ENCODE results near the gene PRKCE. TPM values are rescaled to one million over a fixed set of nuclear protein-coding genes. Genes with fewer than 3 reads are reported as not detected.

The PRKCE gene
- total and polyA plus RNA-seq, 2 experiments from 2014 or later = 0.94 to 1.2 TPM

DNA sequence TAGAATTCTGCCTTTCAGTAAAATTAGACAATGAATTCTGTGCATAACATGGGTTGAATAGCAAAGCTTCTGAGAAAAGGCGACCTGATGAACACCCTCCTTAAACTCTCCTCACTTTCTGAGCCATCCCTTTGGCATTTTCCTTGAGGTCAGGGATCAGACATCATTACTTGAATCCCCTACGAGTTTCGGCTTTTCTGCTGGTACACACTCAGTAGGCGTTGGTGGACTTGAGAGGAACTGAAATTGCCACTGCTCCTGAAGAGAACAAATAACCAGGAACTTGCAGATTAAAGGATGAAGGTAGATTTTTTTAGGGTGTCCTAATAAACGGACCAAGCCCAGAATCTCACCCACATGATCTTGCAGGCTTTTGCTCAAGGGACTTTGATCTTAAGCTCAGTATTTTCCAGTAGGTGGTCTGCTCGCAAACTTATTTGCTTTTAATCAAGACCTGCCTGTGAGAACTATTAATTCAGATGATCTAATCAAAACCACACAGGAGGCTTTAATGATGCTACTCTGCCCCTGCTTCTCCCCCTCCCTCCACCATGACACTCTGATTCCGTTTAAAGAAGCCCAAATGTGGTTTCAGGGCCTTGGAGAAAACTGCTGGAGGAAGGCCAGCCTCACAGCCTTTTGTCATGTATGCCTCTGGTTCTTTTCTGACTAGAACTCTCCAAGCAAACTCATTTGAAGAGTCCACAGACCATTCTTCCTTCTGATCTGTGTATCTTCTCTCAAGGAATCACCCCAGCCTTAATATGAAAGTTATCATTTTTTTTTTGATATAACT is 124.9 kb downstream of the PRKCE start:
- Histone ChIP-seq H4K20me1 (replicated peaks; ENCODE audit: insufficient read depth) (no peaks in the 10 kb centered on the region), H3K4me1 (ENCODE audit: insufficient read depth) (no peaks in the 10 kb centered on the region), H3K27me3 (ENCODE audit: insufficient read depth) (no peaks in the 10 kb centered on the region), H3K79me2 (replicated peaks; ENCODE audit: insufficient read depth) (no peaks in the 10 kb centered on the region), H3K27ac (ENCODE audit: low read depth) (no peak overlapping the region), H3F3A (replicated peaks; ENCODE audit: low read depth) (no peaks in the 10 kb centered on the region), H3K36me3 (ENCODE audit: insufficient read depth) (no peaks in the 10 kb centered on the region), H3K4me3 (no peak overlapping the region), H2AFZ (no peak overlapping the region), H3K9me2 (ENCODE audit: insufficient read depth) (no peaks in the 10 kb centered on the region), H3K4me2 (no peak overlapping the region)
- Mint-ChIP-seq H3K36me3 (ENCODE audit: low read depth) (no peaks in the 10 kb centered on the region), H3K4me3 (no peak overlapping the region), H3K27me3 (ENCODE audit: insufficient read depth, low read depth, poor library complexity) (peaks cover 7% of the 10 kb centered on the region), H3K4me1 (peaks cover 13% of the 10 kb centered on the region; the same call in 2 of the 3 replicates), H3K9me3 (no peaks in the 10 kb centered on the region; the same call in 2 of the 3 replicates), H3K27ac (no peak overlapping the region)
- DNase-seq (ENCODE audit: low spot score) (no peak), ATAC-seq (no peak)
- TF ChIP-seq ZNF114 (CRISPR knock-in tag; IDR thresholded peaks at IDR 0.05) = no peak
- TF ChIP-seq CTCF (conservative IDR thresholded peaks at IDR 0.05; ENCODE audit: low read depth in 2 of 2) = no peak
- no peak for TF ChIP-seq EZH2phosphoT487 (IDR thresholded peaks at IDR 0.05; ENCODE audit: unreplicated experiment)
- no peak for TF ChIP-seq CREB1 (CRISPR knock-in tag; IDR thresholded peaks at IDR 0.05; ENCODE audit: low read depth)
- no peak for TF ChIP-seq ZNF331 (CRISPR knock-in tag; IDR thresholded peaks at IDR 0.05; ENCODE audit: low read depth)
- no peak for TF ChIP-seq POLR2AphosphoS5 (IDR thresholded peaks at IDR 0.05; ENCODE audit: low read depth)
- TF ChIP-seq REST (IDR thresholded peaks at IDR 0.05; ENCODE audit: unreplicated experiment) = no peak
- no peak for TF ChIP-seq ETS1 (IDR thresholded peaks at IDR 0.05)
